DND-41 (cell line): Measurements from ENCODE around the gene TTYH2.

Experiments
- ATAC-seq: fragments of 200-7000 bp; cut with Tn5 transposase; 3 replicates; pipeline ENCODE4 v1.9.1; 2021; ENCODE audit warnings: low read depth; ENCODE audit not compliant: insufficient read depth
- DNase-seq: peaks from one replicate; pipeline ENCODE4 v3.0.0-alpha.2; 2020
- H2AFZ ChIP-seq: 2 replicates; pipeline ENCODE4 v1.6.0; 2012; ENCODE audit warnings: low read depth, low read length
- H3K27ac ChIP-seq: 2 replicates; pipeline ENCODE4 v1.5.1; 2012; ENCODE audit warnings: low read length, inconsistent platforms
- H3K27me3 ChIP-seq: fragments of 200-600 bp; sonication (generic); 2 replicates; pipeline ENCODE4 v1.6.0; 2012; ENCODE audit warnings: low read length, mild to moderate bottlenecking, inconsistent platforms; ENCODE audit not compliant: insufficient read depth, poor library complexity
- H3K36me3 ChIP-seq: 2 replicates; pipeline ENCODE4 v1.5.1; 2012; ENCODE audit warnings: low read length, inconsistent platforms; ENCODE audit not compliant: insufficient read depth
- H3K4me1 ChIP-seq: 2 replicates; pipeline ENCODE4 v1.5.1; 2012; ENCODE audit warnings: mild to moderate bottlenecking, low read length; ENCODE audit not compliant: insufficient read depth
- H3K4me2 ChIP-seq: 2 replicates; pipeline ENCODE4 v1.6.0; 2012; ENCODE audit warnings: mild to moderate bottlenecking, moderate library complexity, low read length, inconsistent platforms; ENCODE audit not compliant: insufficient read depth
- H3K4me3 ChIP-seq, 2 experiments: fragments of 200-600 bp in 1 of 2; shearing (Covaris generic) in 1 of 2; 2 replicates each; pipeline ENCODE4 v1.5.1; 2012 to 2016; ENCODE audit warnings: inconsistent platforms in 2 of 2, low read length in 2 of 2, mild to moderate bottlenecking in 2 of 2, low read depth in 1 of 2, moderate library complexity in 1 of 2
- H3K79me2 ChIP-seq: 2 replicates; pipeline ENCODE4 v1.6.0; 2012; ENCODE audit warnings: low read length, inconsistent platforms; ENCODE audit not compliant: insufficient read depth
- H3K9ac ChIP-seq: 2 replicates; pipeline ENCODE4 v1.6.0; 2012; ENCODE audit warnings: low read depth, mild to moderate bottlenecking, inconsistent platforms, low read length, moderate library complexity
- H3K9me3 ChIP-seq: 2 replicates; pipeline ENCODE4 v1.5.1; 2012; ENCODE audit warnings: low read length, moderate library complexity, mild to moderate bottlenecking, inconsistent platforms; ENCODE audit not compliant: insufficient read depth, severe bottlenecking
- H4K20me1 ChIP-seq: 2 replicates; pipeline ENCODE4 v1.6.0; 2012; ENCODE audit warnings: low read length; ENCODE audit not compliant: insufficient read depth
- EZH2 ChIP-seq: IDR thresholded peaks from 3 replicates; pipeline ENCODE4 v1.6.1; 2012; ENCODE audit warnings: borderline replicate concordance, low read depth, mild to moderate bottlenecking, moderate library complexity, low read length, inconsistent platforms; ENCODE audit not compliant: severe bottlenecking
- TF ChIP-seq, protein P1 (sequence below): IDR thresholded peaks from 2 replicates; pipeline ENCODE4 v1.5.1; 2012; ENCODE audit warnings: borderline replicate concordance, low read length, moderate library complexity, mild to moderate bottlenecking; ENCODE audit not compliant: poor library complexity, severe bottlenecking; ENCODE audit errors: extremely low read depth

The TTYH2 gene

DNA sequence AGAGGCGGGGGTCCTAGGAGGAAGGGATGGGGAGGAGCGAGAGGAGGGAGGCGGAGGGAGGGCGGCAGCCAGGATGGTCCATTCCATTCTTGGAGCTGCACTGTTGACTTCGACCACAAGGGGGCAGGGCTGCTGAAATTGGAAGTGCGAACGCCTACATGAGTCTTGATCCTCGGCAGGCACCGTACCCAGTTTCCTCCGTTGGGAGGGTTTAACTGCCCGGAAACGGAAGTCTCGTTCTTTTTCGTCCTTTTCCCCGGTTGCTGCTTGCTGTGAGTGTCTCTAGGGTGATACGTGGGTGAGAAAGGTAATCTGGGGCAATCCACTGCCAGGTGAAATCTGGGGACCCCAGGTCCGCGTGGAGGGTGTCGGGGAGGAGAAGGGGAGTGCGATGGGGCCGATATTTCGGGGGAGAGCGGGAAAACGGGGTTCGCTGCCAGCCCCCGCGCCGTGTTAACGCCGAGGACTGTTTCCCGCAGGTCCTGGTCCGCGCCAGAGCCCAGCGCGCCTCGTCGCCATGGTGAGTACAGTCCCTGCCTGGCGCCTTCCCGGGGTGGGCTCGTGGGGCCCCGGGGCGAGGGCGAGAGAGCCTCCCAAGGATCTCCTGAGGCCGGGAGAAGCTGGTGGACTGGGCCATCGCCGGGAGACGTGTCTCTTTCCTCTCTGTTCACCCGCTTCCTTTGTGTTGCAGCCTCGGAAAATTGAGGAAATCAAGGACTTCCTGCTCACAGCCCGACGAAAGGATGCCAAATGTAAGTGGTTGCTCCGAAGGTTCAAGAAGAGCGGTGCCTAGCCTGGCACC is 9.7 kb upstream of the TTYH2 start, which contains the start of gene RPL38:
TSS of gene RPL38 (plus strand) at position 240 of the 802 bp plus-strand sequence. CDS start at position 518, 278 bp downstream.
- H3K9ac ChIP-seq, result peak within 1 kb of the TSS; percentile 87
- peaks cover 12% of the 10 kb centered on the region for H3K27me3 ChIP-seq
- H3K79me2 ChIP-seq, result peaks cover 51% of the 10 kb centered on the region
- H3K4me2 ChIP-seq, result peak within 1 kb of the TSS; percentile 78
- H3K4me3 ChIP-seq, result peak within 1 kb of the TSS; percentile 95 to 98
- TF ChIP-seq EZH2, result no peak
- TF ChIP-seq, protein P1, sequence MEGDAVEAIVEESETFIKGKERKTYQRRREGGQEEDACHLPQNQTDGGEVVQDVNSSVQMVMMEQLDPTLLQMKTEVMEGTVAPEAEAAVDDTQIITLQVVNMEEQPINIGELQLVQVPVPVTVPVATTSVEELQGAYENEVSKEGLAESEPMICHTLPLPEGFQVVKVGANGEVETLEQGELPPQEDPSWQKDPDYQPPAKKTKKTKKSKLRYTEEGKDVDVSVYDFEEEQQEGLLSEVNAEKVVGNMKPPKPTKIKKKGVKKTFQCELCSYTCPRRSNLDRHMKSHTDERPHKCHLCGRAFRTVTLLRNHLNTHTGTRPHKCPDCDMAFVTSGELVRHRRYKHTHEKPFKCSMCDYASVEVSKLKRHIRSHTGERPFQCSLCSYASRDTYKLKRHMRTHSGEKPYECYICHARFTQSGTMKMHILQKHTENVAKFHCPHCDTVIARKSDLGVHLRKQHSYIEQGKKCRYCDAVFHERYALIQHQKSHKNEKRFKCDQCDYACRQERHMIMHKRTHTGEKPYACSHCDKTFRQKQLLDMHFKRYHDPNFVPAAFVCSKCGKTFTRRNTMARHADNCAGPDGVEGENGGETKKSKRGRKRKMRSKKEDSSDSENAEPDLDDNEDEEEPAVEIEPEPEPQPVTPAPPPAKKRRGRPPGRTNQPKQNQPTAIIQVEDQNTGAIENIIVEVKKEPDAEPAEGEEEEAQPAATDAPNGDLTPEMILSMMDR, result peak; percentile 99
- peak within 1 kb of the TSS; percentile 82 for H3K27ac ChIP-seq
- H3K36me3 ChIP-seq, result peaks cover 50% of the 10 kb centered on the region
- peaks cover 51% of the 10 kb centered on the region for H4K20me1 ChIP-seq
- H2AFZ ChIP-seq, result peak within 1 kb of the TSS; percentile 78
- peaks cover 35% of the 10 kb centered on the region for H3K4me1 ChIP-seq
- ATAC-seq (peak; percentile 87), DNase-seq (peak; percentile 95)
- no peaks in the 10 kb centered on the region for H3K9me3 ChIP-seq

DNA sequence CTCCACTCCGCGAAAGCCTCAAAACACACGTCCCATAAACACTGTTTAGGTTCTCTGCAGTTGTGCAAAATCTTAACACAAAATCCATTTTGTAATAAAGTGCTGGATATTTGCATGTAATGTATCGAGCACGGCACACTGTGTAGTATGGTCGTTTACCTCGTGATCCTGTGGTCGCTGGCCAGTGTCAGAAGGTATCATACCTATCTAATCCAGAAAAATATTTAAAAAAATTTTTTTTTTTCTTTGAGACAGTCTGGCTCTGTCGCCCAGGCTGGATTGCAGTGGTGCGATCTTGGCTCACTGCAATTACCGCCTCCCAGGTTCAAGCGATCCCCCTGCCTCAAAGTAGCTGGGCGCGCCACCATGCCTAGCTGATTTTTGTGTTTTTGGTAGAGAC is 8.9 kb upstream of the TTYH2 start:
- H4K20me1 ChIP-seq, result peaks cover 59% of the 10 kb centered on the region

DNA sequence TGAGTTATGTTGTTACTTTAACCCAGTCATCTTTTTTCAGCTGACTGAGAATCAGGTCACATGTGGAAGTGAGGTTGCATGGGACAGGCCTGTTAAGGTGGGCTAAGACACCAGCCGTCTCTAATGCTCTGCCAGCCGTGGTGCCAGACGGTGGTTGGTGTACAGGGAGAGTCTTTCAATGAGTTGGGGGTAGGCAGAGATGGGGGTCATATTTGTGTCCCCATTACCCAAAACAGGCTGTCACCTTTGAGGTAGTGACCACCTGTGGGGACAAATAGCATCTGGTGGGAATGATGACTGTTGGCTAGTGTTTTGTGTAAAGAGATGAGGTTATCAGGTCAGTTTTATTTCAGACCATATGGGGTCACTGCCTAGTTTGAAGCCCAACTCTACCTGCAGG is 8.1 kb upstream of the TTYH2 start:
- Histone ChIP-seq H3K9ac (peak overlapping the region; percentile 87), H3K4me1 (peaks cover 35% of the 10 kb centered on the region), H4K20me1 (peaks cover 65% of the 10 kb centered on the region), H3K4me3 (peak overlapping the region in 1 of 2 experiments; percentile 95; a peak in 3 of 4 replicates), H3K27me3 (peaks cover 7% of the 10 kb centered on the region), H2AFZ (no peak overlapping the region), H3K36me3 (peaks cover 66% of the 10 kb centered on the region), H3K9me3 (no peaks in the 10 kb centered on the region), H3K4me2 (peak overlapping the region; percentile 78), H3K79me2 (peaks cover 51% of the 10 kb centered on the region), H3K27ac (peak overlapping the region; percentile 82)
- no peak for TF ChIP-seq EZH2
- TF ChIP-seq, protein P1, result peak; percentile 7
- DNase-seq (no peak), ATAC-seq (no peak)

More for the DNA sequence above, 8.9 kb upstream of the TTYH2 start:
- Histone ChIP-seq H3K9ac (peak overlapping the region; percentile 87), H3K27me3 (peaks cover 11% of the 10 kb centered on the region), H2AFZ (no peak overlapping the region), H3K36me3 (peaks cover 58% of the 10 kb centered on the region), H3K4me1 (peaks cover 35% of the 10 kb centered on the region), H3K79me2 (peaks cover 51% of the 10 kb centered on the region), H3K27ac (peak overlapping the region; percentile 82), H3K4me2 (peak overlapping the region; percentile 78), H3K9me3 (no peaks in the 10 kb centered on the region), H3K4me3 (peak overlapping the region; percentile 95 to 98)
- no peak for TF ChIP-seq EZH2
- TF ChIP-seq, protein P1, result no peak
- DNase-seq, result no peak
- no peak for ATAC-seq
